Peyer's patch (tissue), 4 donors: ENCODE results near the gene PPP6R3. TPM values are rescaled to one million over a fixed set of nuclear protein-coding genes. Genes with fewer than 3 reads are reported as not detected.
A peak's percentile ranks its signal among the peaks of the same experiment; 100 is the strongest.

Experiments used
- DNase-seq, 3 donors: peaks; one replicate each; pipeline ENCODE4 v3.0.0-alpha.2; 2017 to 2019
- H3K27ac ChIP-seq, 4 donors: fragments of 200-600 bp; sonication (generic); one replicate each; pipeline ENCODE4 v1.5.1; 2016 to 2019
- H3K27me3 ChIP-seq, 2 donors: fragments of 200-600 bp; sonication (generic); one replicate each; pipeline ENCODE4 v1.5.1; 2019
- H3K36me3 ChIP-seq, 3 donors: fragments of 200-600 bp; sonication (generic); one replicate each; pipeline ENCODE4 v1.5.1; 2016 to 2019
- H3K4me1 ChIP-seq, 4 donors: fragments of 200-600 bp; sonication (generic); one replicate each; pipeline ENCODE4 v1.5.1; 2016 to 2019
- H3K4me3 ChIP-seq, 4 donors: fragments of 200-600 bp; sonication (generic); 1 replicate in 3 of 4; 2 replicates in 1 of 4; pipeline ENCODE4 v1.5.1; 2016 to 2019; ENCODE audit warnings: mild to moderate bottlenecking in 1 of 4
- H3K9me3 ChIP-seq, 4 donors: fragments of 200-600 bp; sonication (generic); one replicate each; pipeline ENCODE4 v1.5.1; 2016 to 2019; ENCODE audit warnings: mild to moderate bottlenecking in 1 of 4
- CTCF ChIP-seq, 6 experiments: fragments of 450-650 bp in 4 of 6; fragments of 200-600 bp in 2 of 6; sonication (generic) in 1 of 6; IDR thresholded peaks; one replicate each; pipeline ENCODE4 v1.5.1; 2017 to 2019; ENCODE audit warnings: antibody characterized with exemption in 6 of 6, mild to moderate bottlenecking in 3 of 6, moderate library complexity in 1 of 6
- POLR2A ChIP-seq, 2 donors: fragments of 450-650 bp; IDR thresholded peaks; one replicate each; pipeline ENCODE4 v1.5.1; 2017; ENCODE audit warnings: antibody characterized with exemption in 2 of 2, mild to moderate bottlenecking in 2 of 2, moderate library complexity in 2 of 2
- total RNA-seq, 4 donors: library from RNA; depleted of rRNA; stranded (reverse); fragments of >200 nt; gene quantifications; one replicate each; pipeline ENCODE4 v1.1.0, GENCODE V29; 2016

PPP6R3 gene
- total RNA-seq, 4 donors from 2014 or later, result 130 to 282 (median 156) TPM

DNA sequence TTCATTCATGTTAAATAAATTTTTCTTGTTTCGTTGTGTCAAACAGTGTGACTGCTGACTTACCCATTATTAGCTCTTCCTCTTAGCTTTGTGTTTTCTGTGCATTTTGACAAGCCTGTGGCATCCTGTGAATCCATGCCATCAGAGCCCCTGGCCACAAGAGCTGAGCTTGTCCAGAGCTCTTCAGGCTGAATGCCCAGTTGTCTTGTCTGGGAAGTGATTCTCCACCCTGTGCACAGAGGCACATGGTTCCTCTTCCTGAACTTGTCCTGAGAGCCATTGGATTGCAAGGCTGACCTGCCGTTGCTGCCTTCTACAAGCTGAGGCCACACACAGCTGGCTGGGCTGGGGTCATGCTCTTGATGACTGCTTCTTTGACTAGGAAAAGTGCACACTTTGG lies 64.1 kb downstream of the PPP6R3 start:
- peaks cover 0 to 37% (median 0%) of the 10 kb centered on the region in 3 donors for H3K36me3 ChIP-seq
- no peaks in the 10 kb centered on the region for H3K27me3 ChIP-seq
- TF ChIP-seq POLR2A (IDR thresholded peaks at IDR 0.05) (no peak), CTCF (IDR thresholded peaks at IDR 0.05) (no peak)
- no peaks in the 10 kb centered on the region for H3K9me3 ChIP-seq
- peaks cover 0 to 46% (median 2%) of the 10 kb centered on the region in 4 donors for H3K4me1 ChIP-seq
- H3K27ac ChIP-seq, result peak overlapping the region in 2 of 4 donors; percentile 19 to 56
- no peak for DNase-seq
- H3K4me3 ChIP-seq, result no peak overlapping the region

DNA sequence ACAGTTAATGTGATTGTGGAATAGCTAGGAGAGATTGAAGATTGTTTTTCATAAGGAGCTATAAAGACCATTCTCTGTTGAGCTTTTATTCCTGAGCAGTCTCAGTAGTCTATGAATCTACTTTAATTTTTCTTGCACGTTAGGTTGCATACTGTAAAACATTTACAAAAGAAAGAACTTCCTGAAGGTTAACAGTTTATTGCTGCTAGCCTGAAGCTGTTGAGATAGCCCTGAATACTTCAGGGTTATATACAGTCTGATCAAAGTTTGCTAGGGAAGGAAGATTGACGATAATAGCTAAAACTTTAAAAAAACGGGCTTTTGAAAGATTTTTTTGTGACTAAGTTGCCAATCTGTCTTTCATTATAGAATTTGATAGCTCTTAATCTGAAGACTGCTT lies 64.8 kb downstream of the PPP6R3 start:
- Histone ChIP-seq H3K4me1 (peaks cover 0 to 46% (median 2%) of the 10 kb centered on the region in 4 donors), H3K4me3 (no peak overlapping the region), H3K27ac (peak overlapping the region in 2 of 4 donors; percentile 19 to 56), H3K9me3 (no peaks in the 10 kb centered on the region), H3K27me3 (no peaks in the 10 kb centered on the region), H3K36me3 (peaks cover 0 to 30% (median 0%) of the 10 kb centered on the region in 3 donors)
- TF ChIP-seq CTCF (IDR thresholded peaks at IDR 0.05) (no peak), POLR2A (IDR thresholded peaks at IDR 0.05) (no peak)
- DNase-seq, result no peak

DNA sequence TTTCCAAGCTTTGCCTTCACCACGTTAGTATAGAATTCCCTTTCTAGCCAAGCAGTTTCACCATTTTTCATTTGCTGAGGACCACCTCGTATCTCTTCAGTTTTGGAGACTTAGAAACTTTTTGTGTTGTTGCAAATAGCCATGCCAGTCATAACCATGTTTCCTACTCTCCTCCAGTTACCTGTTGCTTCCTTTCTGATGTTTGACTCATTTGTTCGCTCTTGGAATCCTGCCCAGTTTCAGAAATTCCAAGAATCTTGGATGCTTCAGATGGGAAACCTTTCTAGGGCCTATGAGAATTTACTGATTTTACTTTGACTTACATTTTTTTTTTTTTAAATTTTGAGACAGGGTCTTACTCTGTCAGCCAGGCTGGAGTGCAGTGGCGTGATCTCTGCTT lies 65.4 kb downstream of the PPP6R3 start:
- TF ChIP-seq CTCF (IDR thresholded peaks at IDR 0.05), result no peak
- H3K4me1 ChIP-seq, result peaks cover 0 to 46% (median 2%) of the 10 kb centered on the region in 4 donors
- no peak overlapping the region for H3K4me3 ChIP-seq
- H3K36me3 ChIP-seq, result peaks cover 0 to 25% (median 0%) of the 10 kb centered on the region in 3 donors
- H3K9me3 ChIP-seq, result no peaks in the 10 kb centered on the region
- no peak for DNase-seq
- no peaks in the 10 kb centered on the region for H3K27me3 ChIP-seq
- peak overlapping the region in 2 of 4 donors; percentile 19 to 23 for H3K27ac ChIP-seq

GRCh38 chr11:68527585-68527984 lies 67.0 kb downstream of the PPP6R3 start:
- H3K36me3 ChIP-seq, result peaks cover 0 to 20% (median 0%) of the 10 kb centered on the region in 3 donors
- no peaks in the 10 kb centered on the region for H3K27me3 ChIP-seq
- no peak for DNase-seq
- H3K4me3 ChIP-seq, result no peak overlapping the region
- H3K27ac ChIP-seq, result no peak overlapping the region
- H3K9me3 ChIP-seq, result no peaks in the 10 kb centered on the region
- peaks cover 0 to 37% (median 2%) of the 10 kb centered on the region in 4 donors for H3K4me1 ChIP-seq
- TF ChIP-seq CTCF (IDR thresholded peaks at IDR 0.05) (no peak), POLR2A (IDR thresholded peaks at IDR 0.05) (no peak)

GRCh38 chr11:68528630-68529029 lies 68.1 kb downstream of the PPP6R3 start:
- H3K4me1 ChIP-seq, result peaks cover 0 to 27% (median 2%) of the 10 kb centered on the region in 4 donors
- peak overlapping the region in 3 of 4 donors; percentile 7 to 45 (median 34) for H3K27ac ChIP-seq
- H3K9me3 ChIP-seq, result no peaks in the 10 kb centered on the region
- H3K4me3 ChIP-seq, result no peak overlapping the region
- H3K27me3 ChIP-seq, result no peaks in the 10 kb centered on the region
- peak in 2 of 3 donors; percentile 40 to 60 for DNase-seq
- H3K36me3 ChIP-seq, result peaks cover 0 to 17% (median 0%) of the 10 kb centered on the region in 3 donors
- no peak for TF ChIP-seq CTCF (IDR thresholded peaks at IDR 0.05)
- no peak for TF ChIP-seq POLR2A (IDR thresholded peaks at IDR 0.05)
